Esophagus squamous epithelium (tissue), 5 donors: ENCODE results near the gene IL16. TPM values are rescaled to one million over a fixed set of nuclear protein-coding genes. Genes with fewer than 3 reads are reported as not detected.

ENCODE experiments used
- DNase-seq: peaks from one replicate; lab custom pipeline; 2025; lab: John Stamatoyannopoulos, UW
- H3K27ac ChIP-seq, 4 donors: fragments of 200-600 bp; sonication (generic); one replicate each; pipeline ENCODE4 v1.5.1; 2016 to 2019; ENCODE audit warnings: mild to moderate bottlenecking in 1 of 4
- H3K27me3 ChIP-seq, 4 donors: fragments of 200-600 bp; sonication (generic); 1 replicate in 3 of 4; 2 replicates in 1 of 4; pipeline versions ENCODE4 v1.5.1 to v1.6.0; 2017 to 2021; ENCODE audit warnings: antibody characterized with exemption in 1 of 4
- H3K36me3 ChIP-seq, 3 donors: fragments of 200-600 bp; sonication (generic); one replicate each; pipeline ENCODE4 v1.5.1; 2016 to 2019
- H3K4me1 ChIP-seq, 3 donors: fragments of 200-600 bp; sonication (generic); one replicate each; pipeline ENCODE4 v1.5.1; 2017 to 2019
- H3K4me3 ChIP-seq, 4 donors: fragments of 200-600 bp; sonication (generic); 1 replicate in 3 of 4; 2 replicates in 1 of 4; pipeline ENCODE4 v1.5.1; 2016 to 2019; ENCODE audit warnings: mild to moderate bottlenecking in 2 of 4, moderate library complexity in 1 of 4
- H3K9me3 ChIP-seq, 3 donors: fragments of 200-600 bp; sonication (generic); one replicate each; pipeline ENCODE4 v1.5.1; 2016 to 2019
- CTCF ChIP-seq, 6 experiments: fragments of 450-650 bp in 4 of 6; fragments of 200-600 bp in 2 of 6; sonication (generic) in 2 of 6; IDR thresholded peaks; one replicate each; pipeline ENCODE4 v1.5.1; 2016 to 2019; ENCODE audit warnings: antibody characterized with exemption in 6 of 6, mild to moderate bottlenecking in 4 of 6, moderate library complexity in 4 of 6
- POLR2A ChIP-seq, 4 donors: fragments of 450-650 bp; IDR thresholded peaks; one replicate each; pipeline ENCODE4 v1.6.1; 2017; ENCODE audit warnings: antibody characterized with exemption in 4 of 4, mild to moderate bottlenecking in 4 of 4, moderate library complexity in 3 of 4
- WGBS, 2 donors: methylation state at CpG; one replicate each; pipeline ENCODE4 v1.1.5; 2018; 5-methylcytosine and 5-hydroxymethylcytosine counted together
- intact Hi-C: fragments of 100-400 bp; cut with DNase I; formaldehyde crosslinking; loops from one replicate; pipeline ENCODE4 v1.15.0; 2022
- total RNA-seq, 4 donors: library from RNA; depleted of rRNA; stranded (reverse); fragments of >200 nt; gene quantifications; one replicate each; pipeline ENCODE4 v1.1.0, GENCODE V29; 2016
- donor health status: DM: yes; HTN: yes; CAD: no.

Gene IL16
- total RNA-seq, 4 donors from 2014 or later: 2.3 to 20.0 (median 4.6) TPM

GRCh38 chr15:81273200-81273599 lies 76.5 kb downstream of the IL16 start:
- no peak overlapping the region for H3K4me3 ChIP-seq
- no peaks in the 10 kb centered on the region for H3K36me3 ChIP-seq
- H3K27ac ChIP-seq: no peak overlapping the region
- intact Hi-C loops: loop anchor here (5.0 kb wide), 1 partner anchor 129 kb away; no protein-coding TSS in a partner anchor
- H3K27me3 ChIP-seq: peaks cover 0 to 45% (median 0%) of the 10 kb centered on the region in 4 donors
- H3K4me1 ChIP-seq: peaks cover 0 to 23% (median 5%) of the 10 kb centered on the region in 3 donors
- peaks cover 0 to 6% (median 0%) of the 10 kb centered on the region in 3 donors for H3K9me3 ChIP-seq
- 81 to 82% methylated on average over 5 of the region's 5 CpGs for WGBS, 2 donors
- TF ChIP-seq POLR2A (IDR thresholded peaks at IDR 0.05): no peak
- TF ChIP-seq CTCF (IDR thresholded peaks at IDR 0.05): no peak
- no peak for DNase-seq

GRCh38 chr15:81273855-81274254 lies 77.2 kb downstream of the IL16 start:
- H3K36me3 ChIP-seq: no peaks in the 10 kb centered on the region
- H3K4me3 ChIP-seq: no peak overlapping the region
- intact Hi-C loops: loop anchor here (5.0 kb wide), 1 partner anchor 128 kb away; no protein-coding TSS in a partner anchor
- H3K27ac ChIP-seq: no peak overlapping the region
- TF ChIP-seq POLR2A (IDR thresholded peaks at IDR 0.05): no peak
- no peak for TF ChIP-seq CTCF (IDR thresholded peaks at IDR 0.05)
- H3K9me3 ChIP-seq: peaks cover 0 to 6% (median 0%) of the 10 kb centered on the region in 3 donors
- peaks cover 0 to 39% (median 0%) of the 10 kb centered on the region in 4 donors for H3K27me3 ChIP-seq
- 92 to 96% methylated on average over 2 of the region's 2 CpGs for WGBS, 2 donors
- no peak for DNase-seq
- H3K4me1 ChIP-seq: peaks cover 0 to 23% (median 5%) of the 10 kb centered on the region in 3 donors

GRCh38 chr15:81274255-81274654 lies 77.6 kb downstream of the IL16 start:
- Histone ChIP-seq H3K4me1 (peaks cover 0 to 23% (median 5%) of the 10 kb centered on the region in 3 donors), H3K9me3 (peaks cover 0 to 6% (median 0%) of the 10 kb centered on the region in 3 donors), H3K27ac (peak overlapping the region in 2 of 4 donors; percentile 47 to 55), H3K36me3 (no peaks in the 10 kb centered on the region), H3K27me3 (peaks cover 0 to 35% (median 0%) of the 10 kb centered on the region in 4 donors), H3K4me3 (no peak overlapping the region)
- WGBS, 2 donors: 82 to 84% methylated on average over 4 of the region's 4 CpGs
- TF ChIP-seq CTCF (IDR thresholded peaks at IDR 0.05) (no peak), POLR2A (IDR thresholded peaks at IDR 0.05) (no peak)
- intact Hi-C loops: loop anchor here (5.0 kb wide), 1 partner anchor 128 kb away; no protein-coding TSS in a partner anchor
- DNase-seq: no peak

- 11 to 13% methylated on average over 11 of the region's 11 CpGs for WGBS, 2 donors
- intact Hi-C loops: loop anchor here (5.0 kb wide), 1 partner anchor 127 kb away; no protein-coding TSS in a partner anchor
- Histone ChIP-seq H3K36me3 (no peaks in the 10 kb centered on the region), H3K4me3 (no peak overlapping the region), H3K9me3 (peaks cover 0 to 6% (median 0%) of the 10 kb centered on the region in 3 donors), H3K27me3 (peaks cover 0 to 26% (median 0%) of the 10 kb centered on the region in 4 donors), H3K4me1 (peaks cover 0 to 29% (median 5%) of the 10 kb centered on the region in 3 donors), H3K27ac (peak overlapping the region in 3 of 4 donors; percentile 47 to 57 (median 55))
- no peak for DNase-seq
- peak; percentile 83 to 91 (median 89) for TF ChIP-seq CTCF (IDR thresholded peaks at IDR 0.05)
- TF ChIP-seq POLR2A (IDR thresholded peaks at IDR 0.05): no peak
Observed at GRCh38 chr15:81274931-81275707, 78.4 kb downstream of the IL16 start.
